PFSK-1 (cell line): ENCODE results near the gene OPN3.

Source experiments
- POLR2AphosphoS5 ChIP-seq: IDR thresholded peaks from 2 replicates; pipeline ENCODE4 v1.6.1; 2012; ENCODE audit warnings: low read depth, mild to moderate bottlenecking, control low read depth, low read length, moderate library complexity
- SIN3A ChIP-seq: IDR thresholded peaks from 2 replicates; pipeline ENCODE4 v1.6.1; 2012; ENCODE audit warnings: mild to moderate bottlenecking, low read length, moderate library complexity, borderline replicate concordance; ENCODE audit not compliant: insufficient read depth

- TF ChIP-seq POLR2AphosphoS5 (no peak), SIN3A (no peak)
These were observed 34.7 kb upstream of the OPN3 start for GRCh38 chr1:241674805-241675384.
